ENCODE measurements around the gene TBC1D16.

The TBC1D16 gene

DNA sequence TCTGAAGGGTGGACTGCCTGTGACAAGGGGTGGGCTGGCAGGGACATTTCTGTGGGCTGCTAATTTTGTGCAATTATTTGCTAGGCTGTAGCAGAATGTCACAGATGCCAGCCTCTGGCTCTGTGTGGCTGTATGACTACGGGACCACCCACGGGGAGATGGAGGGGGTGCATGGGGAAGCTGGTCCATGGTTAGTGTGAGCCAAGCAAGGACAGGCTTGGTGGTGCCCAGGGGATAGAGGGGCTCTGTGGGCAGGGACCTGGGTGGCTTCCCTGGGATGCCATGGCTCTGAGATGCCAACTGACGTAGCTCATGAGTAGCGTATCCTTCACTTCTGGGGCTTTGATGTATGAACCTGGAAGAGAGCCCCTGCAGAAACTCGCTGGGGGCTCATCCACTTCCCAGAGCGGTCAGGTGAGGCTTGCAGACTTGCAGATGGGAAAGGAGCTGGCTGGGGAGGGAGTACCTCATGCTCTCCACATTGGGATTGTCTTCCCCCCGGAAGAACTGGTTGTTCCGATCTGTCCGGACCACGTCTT, 87.2 kb downstream of the TBC1D16 start:
- no peak for DNase-seq

DNA sequence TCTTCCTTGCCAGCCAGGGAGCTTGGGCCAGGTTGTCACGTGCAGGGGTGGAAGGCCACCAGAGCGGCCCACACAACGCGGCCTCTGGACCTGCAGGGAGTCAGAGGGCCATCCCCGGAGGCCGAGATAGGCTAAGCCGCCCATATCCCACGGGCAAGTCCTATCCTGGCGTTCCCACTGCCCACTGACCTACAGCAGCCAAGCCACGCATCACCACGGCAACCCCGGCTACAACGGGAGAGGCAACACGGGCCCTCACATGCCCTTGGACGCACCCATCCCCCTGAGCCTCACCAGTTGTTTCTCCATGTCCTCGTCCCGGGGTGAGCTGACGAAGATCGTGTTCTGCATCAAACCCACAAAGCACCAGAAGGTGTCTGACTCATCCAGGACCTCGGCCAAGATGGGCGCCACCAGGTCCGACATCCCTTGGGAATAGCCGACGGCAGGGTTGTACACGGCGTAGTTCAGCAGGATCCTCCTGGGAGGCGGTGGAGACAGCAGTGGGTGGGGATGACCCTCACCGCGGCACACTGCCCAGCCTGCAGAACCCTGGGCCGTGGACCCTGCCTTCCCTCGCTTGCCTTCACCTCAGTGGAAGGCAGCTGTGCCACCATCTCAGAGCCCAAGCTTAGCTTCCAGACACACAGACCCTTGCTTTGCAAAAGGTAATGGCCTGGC, 88.2 kb downstream of the TBC1D16 start:
- DNase-seq = no peak

DNA sequence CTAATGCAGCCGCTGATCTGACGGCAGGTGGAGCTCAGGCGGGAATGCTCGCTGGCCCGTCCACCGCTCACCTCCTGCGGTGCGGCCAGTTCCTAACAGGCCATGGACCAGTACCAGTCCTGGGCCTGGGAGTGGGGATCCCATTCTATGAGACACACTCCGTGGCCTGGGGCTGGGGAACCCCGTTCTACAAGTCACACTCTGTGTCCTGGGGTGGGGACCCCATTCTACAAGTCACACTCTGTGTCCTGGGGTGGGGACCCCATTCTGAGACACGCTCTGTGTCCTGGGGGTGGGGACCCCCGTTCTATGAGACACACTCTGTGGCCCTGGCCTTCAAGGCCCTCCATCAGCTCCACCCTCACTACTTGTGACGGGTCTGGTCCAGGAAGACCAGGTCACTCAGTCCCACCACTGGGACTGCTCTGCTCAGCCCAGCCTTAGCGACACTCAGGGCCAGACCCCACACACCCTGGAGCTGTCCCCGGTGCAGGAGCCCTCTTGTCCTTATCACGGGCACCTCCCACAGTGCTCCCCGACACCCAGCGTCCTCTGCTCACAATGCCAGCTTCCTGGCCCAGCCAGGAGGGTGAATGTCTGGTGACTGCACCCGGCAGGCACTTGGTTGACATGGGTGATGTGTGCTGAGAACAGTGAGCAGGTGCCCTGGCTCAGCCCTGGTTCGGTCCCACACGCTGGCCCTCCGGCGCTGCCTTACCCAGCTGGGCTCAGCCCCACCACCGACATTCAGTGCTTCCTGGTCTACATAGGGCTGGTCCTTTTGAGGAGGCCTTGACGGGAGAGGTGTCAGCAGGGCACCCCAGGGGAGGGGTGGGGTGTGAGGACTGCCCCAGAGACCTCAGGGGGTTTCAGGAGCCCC, 89.1 kb downstream of the TBC1D16 start:
- no peak for DNase-seq

DNA sequence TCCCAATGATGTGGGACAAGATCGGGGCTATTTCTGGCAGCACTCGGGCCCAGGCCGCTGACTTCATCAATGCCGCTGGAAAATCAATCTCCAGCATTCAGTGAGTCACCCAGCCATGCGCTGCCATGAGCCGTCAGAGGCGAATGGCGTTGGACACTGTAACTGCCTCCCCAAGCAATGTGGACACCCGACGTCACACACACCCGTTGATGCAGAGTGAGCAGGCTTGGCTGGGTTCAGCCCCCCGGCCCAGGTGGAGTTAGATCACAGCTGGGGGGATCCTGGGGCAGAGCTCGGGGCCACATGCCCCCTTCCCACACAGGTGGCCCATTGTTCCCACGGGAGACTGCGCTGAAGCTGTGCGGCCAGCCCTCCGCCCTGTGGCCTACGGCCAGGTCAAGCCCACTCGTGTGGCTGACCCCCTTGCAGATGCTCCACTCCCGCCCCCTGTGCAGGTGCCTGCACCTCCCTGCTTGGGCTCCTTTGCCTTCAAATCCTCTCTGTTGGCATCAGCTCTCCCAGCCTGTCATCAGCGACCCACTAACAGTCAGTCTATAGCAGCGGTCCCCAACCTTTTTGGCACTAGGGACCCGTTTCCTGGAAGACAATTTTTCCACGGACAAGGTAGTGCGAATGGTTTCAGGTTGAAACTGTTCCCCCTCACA, 89.9 kb downstream of the TBC1D16 start:
- no peak for DNase-seq

DNA sequence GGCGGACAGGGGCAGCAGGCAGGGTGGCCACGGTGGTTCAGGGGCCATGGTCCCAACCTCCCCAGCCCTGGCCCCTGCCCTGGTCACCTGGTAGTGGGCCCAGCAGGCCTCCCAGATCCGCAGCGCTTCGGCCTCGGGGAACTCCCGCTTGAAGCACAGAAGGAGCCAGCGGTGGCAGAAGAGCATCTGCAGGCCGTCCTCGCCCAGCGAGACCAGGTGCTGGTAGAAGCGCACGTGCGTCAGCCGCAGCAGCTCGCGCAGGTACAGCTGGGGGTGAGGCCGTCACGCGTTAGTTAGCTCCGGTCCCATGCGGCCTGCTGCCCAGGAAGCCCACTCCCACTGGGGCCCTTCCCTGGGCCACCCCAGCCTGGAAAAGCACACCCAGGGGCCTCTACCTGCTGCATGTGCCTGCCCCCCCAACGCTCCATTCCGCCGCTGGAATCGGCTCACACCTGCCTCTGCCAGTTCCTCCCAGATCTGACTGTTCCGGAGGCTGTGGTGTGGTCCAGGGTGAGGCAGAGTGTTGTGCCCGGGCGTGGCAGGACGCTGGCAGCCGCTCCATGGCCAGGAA, 90.8 kb downstream of the TBC1D16 start:
- DNase-seq = no peak

DNA sequence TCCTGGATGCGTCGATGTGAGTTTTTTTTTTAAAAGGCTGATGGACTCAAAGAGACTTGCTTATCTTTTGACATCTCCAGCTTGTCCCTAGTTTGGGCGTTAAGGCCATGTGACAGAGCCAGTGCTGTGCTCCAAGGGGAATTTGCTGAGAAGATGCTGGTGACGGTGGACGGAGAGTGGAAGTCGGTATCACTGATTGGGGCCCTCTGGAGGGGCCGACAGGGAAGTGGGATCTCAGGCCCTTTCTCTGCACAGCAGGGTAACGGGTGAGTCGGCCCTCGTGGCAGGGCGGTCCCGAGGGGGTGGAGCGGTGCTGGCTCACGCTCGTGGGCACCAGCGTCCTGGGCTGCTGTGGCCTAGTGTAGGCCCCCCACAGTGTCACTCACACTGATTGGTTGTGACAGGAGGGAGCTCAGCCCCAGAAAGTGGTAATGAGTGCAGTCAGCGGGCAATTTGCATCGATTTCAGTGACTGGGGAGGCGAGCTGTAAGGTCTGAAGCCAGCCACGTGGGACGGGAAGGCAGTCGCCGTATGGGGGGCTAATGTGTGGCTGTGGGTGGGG, 91.3 kb downstream of the TBC1D16 start:
- DNase-seq = no peak

DNA sequence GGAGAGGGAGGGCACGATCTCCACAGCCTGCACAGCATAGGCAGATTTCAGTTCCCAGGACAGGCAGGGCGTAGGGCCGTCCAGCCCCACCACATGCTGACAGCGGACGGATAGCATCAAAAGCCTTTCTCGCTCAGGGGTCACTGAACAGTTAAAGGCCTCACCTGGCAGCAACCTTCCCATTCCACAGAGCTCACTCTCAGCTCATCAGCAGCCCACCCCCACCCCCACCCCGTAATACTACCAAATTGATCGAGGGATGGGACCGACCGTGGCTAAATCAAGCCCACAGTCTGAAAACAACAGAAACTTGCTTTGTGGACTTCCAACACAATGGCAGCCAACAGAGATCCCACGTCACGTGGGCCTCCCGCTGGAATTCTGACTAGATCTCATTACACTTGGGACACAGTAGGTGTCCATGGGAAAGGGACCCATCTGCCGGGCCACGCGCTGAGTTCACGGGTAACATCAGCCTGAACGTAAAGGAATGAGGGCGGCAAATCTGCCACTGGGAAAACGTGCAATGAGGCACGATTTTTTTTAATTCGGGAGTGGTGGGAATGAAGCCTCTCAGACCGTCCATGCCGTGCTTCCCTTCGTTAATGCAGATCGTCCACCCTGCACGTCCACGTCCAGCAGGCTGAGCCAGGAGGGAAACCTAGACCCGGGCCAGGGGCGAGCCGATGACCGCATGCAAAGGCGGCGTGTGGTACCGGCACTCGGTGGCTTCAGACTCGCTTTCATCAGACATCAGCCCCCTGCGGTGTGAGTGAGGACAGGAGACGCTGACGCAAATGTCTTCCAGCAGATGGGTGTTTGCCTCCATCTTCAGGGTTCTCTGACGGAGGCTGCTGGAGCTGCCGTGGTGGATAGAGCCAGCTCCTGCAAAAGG, 92.1 kb downstream of the TBC1D16 start:
- DNase-seq = no peak

DNA sequence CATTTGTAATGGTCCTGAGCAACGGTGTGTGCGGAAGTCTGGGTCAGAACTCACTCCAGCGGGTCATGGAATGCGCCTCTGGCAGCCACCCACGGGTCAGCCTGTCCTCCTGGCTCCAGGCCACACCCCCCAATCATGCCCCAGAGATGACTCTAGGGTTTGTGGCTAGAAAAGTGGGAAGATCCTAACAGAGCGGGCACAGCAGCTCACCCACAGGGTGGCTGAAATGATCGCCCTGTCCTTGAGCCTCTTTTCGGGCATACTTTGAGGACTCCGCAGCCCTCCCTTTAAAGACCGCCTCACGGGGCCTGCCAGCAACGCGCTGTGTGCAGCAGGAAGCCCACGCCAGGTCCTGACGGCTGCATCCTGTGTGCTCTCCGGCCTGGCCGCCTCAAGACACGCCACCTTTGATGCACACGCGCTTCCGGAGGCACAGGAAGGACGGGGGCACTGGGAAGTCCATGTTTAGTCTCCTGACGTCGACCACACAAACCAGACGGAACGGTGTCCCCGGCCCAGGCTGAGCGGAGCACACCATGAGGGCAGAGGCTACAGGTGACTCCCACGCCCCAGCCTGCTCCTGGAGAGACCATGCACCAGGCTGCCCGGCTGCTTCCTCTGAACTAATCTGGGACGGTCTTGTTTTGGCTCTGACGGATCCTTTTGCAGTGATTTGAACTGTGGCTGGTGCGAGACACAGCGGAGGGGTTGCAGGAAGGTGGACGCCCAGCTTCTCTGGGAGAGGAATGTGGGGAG, 92.9 kb downstream of the TBC1D16 start:
- no peak for DNase-seq

DNA sequence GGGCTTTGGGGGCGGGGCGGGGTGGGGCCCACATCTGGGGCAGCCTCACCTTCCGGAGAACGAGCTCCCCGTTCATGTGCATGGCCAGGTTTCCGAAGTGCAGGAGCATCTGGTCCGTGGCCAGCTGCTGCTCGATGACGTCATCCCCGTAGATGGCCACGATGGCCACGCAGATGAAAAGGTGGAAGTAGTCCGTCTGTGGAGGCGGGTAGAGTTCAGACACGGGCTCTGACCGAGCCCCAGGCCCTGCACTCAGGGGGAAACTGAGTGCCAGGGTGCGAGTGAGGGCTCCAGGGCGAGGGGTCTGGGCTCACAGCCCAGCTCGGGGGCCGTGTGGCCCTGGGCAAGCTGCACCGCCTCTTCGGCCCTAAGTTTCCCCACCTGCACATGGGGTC, 93.7 kb downstream of the TBC1D16 start:
- DNase-seq = no peak

DNA sequence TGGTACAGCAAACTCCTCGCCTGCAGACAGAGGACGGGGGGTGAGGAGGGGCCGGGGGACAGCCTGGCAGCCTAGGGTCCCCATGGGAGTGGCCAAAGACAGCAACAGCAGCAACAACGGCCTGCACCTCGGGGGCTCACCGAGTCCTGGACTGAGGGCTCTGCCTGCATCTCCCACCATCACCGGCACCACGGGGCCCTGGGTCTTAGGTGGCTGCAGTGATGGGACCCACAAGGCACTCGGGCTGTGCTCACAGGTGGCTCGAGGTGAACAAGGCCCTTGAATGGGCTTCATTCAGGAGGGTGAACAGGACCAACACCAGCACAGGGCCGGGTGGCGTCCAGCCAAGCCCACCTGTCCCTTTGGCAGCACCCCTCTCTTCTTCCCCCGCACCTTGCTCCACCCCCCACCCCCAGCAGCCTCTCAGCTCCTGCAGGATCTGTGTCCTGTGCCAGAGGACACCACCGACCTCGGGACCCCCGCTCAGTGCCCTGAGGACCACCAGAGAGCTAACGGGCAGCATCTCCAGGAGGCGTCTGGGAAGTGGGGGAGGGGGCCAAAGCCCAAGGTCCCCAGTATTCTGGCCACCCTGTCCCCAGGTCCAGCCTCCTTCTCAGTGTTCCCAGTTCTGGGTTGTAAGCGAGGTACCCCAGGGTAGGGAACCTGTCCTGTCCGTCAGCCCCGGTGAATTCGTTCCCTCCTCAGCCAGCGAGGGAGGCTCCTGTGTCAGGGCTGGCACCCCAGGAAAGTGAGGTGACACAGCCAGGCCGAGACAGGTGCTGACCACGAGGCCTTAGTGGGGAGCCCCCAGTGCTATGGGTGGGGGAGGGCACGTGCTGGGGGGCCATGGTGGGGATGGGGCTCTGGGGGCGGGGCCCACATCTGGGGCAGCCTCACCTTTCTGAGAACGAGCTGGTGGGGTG, 94.3 kb downstream of the TBC1D16 start:
- no peak for DNase-seq

DNA sequence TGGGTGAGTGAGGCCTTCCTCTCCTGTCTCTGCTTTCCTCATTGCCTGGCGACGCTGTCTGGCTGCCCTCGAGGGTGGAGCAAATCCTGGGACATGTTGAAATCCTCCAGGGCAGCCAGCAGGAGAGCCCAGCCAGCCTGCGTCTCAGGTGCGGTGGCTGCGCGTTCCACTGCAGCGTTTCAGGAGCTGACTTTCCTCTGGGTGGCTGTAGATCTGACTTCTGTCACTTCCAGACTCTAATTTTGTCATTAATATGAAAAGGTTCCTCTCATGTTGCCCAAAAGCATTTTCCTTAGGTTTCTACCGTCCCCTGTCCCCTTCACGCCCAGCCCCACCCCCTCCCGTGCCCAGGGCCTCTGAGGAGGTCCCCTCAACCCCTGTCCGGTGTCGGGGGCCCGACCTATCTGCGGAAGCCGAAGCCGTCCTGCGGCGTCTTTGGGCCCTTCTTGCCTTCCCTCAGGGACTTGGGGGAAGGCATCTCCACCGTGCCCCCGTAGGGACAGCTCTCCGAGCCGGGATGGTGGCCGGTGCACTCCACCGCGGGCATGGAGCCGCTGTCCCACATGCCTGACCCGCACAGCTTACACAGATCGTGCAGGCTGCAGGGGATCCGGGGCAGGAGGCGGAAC, 95.1 kb downstream of the TBC1D16 start:
- DNase-seq = no peak

DNA sequence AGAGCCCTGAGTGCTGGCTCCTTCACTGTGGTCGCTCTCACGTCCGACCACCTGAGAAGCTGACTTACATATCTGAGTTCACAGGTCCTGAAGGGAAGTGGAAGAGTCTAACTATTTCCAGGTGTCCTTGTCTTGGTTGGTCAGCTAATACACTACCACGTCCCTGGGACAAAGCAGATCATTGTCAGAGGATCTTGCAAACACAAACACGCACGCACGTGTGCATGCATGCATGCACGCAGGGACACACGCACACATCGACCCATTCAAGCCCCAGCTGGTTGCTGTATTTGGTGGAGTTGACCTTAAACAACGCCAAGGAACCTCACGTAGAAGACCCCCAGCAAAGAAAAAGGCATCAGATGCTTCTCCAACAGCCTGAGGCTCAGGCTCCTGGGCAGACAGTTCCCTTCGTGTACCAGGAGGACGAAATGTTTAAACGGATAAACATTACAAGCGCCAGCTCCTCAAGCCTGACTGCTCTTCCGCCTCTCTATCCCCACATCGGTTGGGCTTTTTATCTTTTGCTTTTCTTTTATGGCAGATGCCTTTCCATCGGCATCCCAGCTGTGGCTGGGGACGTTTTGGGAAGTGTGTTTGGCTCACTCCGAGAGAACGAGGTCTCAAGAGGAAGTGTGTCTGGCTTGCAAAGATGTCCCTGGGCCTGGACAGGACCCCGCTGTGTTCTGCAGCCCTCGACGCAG, 95.8 kb downstream of the TBC1D16 start:
- no peak for DNase-seq

DNA sequence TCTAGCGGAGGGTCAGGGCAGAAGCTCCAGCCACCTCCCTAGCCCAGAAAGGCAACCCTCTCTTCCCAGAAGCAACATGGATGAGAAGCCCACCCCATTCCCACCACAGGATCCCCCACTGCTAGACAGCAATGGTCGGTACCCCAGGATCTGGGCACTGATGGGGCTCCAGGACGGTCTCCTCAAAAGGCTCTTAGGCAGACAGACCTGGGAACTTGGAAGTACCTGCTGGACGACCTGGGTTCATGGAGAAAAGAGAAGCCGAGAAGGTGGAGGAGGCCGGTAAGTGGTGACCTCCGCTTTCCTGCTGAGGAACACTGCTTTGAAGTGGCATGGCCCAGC, 96.6 kb downstream of the TBC1D16 start:
- DNase-seq = no peak

DNA sequence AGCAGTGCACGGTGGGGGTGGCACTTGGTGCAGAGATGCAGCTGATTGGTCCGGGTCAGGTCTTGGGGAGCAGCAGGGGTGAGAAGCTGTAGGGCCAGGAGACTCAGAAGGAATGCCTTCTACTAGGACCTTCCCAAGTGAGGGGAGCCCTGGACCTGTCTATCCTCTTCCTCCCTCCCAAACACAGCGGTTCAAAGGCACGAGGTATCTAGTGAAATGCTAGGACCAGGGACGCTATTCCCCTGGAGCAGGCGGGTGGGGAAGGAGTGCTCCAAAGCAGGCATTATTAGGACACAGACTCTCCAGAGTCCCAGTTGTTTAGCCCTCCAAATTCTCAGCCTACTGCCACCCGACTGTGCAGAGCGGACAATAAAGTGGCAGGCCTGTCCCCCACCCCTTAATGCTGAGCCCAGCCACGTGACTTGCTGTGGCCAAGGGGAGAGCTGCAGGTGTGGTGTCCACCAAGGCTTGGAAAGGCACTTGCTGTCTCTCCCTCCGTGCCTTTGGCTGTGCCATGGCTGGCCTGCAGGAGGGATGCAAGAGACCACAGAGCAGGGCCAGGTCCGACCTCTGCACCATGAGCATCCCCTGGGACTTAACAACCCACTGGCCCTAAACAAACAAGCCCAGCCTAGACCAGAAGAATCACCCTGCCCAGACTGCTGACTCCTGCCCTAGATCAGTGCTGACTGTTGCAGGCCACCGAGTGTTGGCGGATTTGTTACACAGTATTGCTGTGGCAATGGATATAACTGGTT, 97.2 kb downstream of the TBC1D16 start:
- DNase-seq = no peak

DNA sequence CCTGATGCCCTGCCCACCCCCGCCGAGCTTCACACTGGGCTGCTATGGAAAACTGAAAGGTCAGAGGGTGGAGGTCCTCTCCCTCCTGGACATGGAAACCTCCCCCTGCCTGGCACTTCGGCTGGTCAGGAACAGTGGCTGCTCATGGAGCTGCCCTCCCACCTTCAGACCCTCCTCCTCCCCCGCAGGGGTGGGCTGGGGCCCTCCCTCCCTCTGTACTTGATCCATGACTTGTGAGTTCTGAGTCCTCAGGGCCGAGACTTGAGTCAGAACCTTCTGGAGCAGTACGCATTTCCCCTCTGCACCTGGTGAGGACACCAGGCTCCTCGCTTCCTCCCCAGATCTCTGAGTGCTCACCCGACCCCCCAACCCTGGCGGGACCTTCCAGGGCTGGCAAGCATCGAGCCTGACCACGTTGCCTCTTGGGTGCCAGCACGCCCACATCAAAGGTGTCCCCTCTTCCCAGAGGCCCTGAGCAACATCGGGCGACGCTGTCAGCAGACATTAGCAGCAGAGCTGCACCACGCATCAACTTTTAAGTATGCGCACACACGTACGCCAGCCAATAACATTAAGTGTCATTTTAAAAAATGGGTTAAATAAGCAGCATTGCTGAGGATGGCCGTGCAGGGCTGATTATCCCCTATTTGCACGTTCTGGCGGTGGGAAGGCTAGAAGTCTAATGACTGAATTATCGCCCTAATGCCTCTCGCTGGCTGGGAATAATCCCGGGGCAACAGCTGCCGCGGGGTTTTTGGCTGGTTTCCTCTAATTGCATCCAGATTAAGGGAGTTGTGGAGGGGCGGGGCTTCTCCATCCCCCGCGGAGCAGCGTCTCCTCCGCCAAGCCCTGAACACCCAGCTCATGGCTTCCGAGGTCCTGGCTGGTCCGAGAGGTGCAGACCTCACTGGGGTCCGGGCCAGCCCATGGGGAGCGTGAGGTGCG, 98.0 kb downstream of the TBC1D16 start:
- peak; percentile 99 for DNase-seq

DNA sequence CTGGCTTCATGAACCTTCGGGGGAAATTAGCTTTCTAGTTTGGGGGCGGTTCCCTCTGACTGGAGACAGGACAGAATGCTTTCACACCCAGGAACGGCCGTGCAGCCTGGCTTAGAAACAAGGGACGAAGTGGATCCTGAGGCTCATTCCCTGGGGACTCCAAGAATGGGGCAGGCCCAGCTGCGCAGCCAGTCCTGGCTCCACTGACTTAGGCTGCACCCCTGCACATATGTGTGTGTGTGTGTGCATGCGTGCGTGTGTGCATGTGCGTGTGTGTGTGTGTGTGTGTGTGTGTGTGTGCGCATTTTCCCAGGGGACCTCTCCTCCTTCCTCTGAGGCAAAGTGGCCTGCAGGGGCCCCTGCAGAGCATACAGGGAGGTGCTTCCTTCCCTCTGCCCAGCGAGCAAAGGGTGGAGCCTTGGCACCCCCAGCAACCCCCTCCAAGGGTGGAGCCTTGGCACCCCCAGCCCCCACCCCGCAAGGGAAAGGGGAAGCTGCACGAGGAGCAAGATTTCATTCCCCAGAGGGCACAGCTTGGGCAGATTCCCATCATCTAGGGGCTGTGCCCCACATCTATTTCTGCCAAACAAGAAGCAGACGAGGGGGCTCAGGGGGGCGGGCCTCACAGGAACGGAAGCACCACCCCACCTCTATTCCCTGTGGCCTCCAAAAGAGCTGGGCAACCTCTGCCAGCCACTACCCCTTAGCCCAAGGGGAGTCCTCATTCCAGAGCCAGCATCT, 98.9 kb downstream of the TBC1D16 start:
- no peak for DNase-seq
